Muscle layer of duodenum (tissue), 2 donors: ENCODE results near the gene HCN4.
A peak's percentile ranks its signal among the peaks of the same experiment; 100 is the strongest.

ENCODE experiments used
- H3K27ac ChIP-seq: one replicate; pipeline ENCODE4 v1.7.0; 2013; ENCODE audit warnings: mild to moderate bottlenecking, low read length
- H3K27me3 ChIP-seq: one replicate; pipeline ENCODE4 v1.7.0; 2013; ENCODE audit warnings: low read depth, mild to moderate bottlenecking, control low read depth, low read length
- H3K36me3 ChIP-seq, 2 donors: one replicate each; pipeline ENCODE4 v1.7.0; 2013; ENCODE audit warnings: low read length in 2 of 2, control low read depth in 1 of 2, mild to moderate bottlenecking in 1 of 2; ENCODE audit not compliant: insufficient read depth in 2 of 2, control insufficient read depth in 1 of 2
- H3K4me1 ChIP-seq, 2 donors: one replicate each; pipeline ENCODE4 v1.7.0; 2013; ENCODE audit warnings: low read length in 2 of 2, mild to moderate bottlenecking in 2 of 2, control low read depth in 1 of 2, moderate library complexity in 1 of 2; ENCODE audit not compliant: insufficient read depth in 2 of 2, control insufficient read depth in 1 of 2
- H3K4me3 ChIP-seq, 2 donors: one replicate each; pipeline ENCODE4 v1.7.0; 2013; ENCODE audit warnings: low read length in 2 of 2, low read depth in 1 of 2, mild to moderate bottlenecking in 1 of 2
- H3K9me3 ChIP-seq, 2 donors: one replicate each; pipeline ENCODE4 v1.7.0; 2013; ENCODE audit warnings: low read length in 2 of 2, control low read depth in 1 of 2, mild to moderate bottlenecking in 1 of 2; ENCODE audit not compliant: control insufficient read depth in 1 of 2
- donor health status: healthy.

HCN4 gene

DNA sequence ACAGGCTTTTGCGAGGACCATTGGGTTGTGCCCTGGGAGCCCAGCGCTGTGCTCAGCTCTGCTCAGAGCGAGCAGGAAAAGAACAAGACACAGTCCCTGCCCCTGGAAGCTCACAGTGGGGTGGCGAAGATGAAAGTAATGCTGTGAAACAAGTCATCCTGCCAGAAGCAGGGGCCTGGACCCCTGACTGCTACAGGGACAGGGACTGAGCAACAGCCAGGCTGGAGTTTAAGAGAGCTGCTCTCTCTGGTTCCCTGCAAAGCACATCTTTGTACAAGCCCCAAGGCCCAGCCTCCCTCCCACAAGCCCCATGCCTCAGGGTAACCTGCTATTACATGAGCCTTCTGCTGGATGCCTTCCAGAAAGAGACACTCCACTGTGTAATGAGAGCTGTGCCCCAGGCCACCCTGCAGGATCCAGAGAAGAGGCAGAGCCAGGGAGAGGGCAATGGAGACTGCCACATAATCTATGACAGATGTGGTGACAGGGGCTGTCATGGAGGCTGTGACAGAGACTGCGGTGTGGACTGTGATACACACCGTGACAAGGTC, 7.1 kb upstream of the HCN4 start:
- peaks cover 0 to 4% of the 10 kb centered on the region in 2 donors for H3K4me1 ChIP-seq
- peaks cover 7% of the 10 kb centered on the region for H3K27me3 ChIP-seq
- no peak overlapping the region for H3K4me3 ChIP-seq
- peaks cover 0 to 2% of the 10 kb centered on the region in 2 donors for H3K9me3 ChIP-seq
- H3K27ac ChIP-seq: no peak overlapping the region
- H3K36me3 ChIP-seq: no peaks in the 10 kb centered on the region

DNA sequence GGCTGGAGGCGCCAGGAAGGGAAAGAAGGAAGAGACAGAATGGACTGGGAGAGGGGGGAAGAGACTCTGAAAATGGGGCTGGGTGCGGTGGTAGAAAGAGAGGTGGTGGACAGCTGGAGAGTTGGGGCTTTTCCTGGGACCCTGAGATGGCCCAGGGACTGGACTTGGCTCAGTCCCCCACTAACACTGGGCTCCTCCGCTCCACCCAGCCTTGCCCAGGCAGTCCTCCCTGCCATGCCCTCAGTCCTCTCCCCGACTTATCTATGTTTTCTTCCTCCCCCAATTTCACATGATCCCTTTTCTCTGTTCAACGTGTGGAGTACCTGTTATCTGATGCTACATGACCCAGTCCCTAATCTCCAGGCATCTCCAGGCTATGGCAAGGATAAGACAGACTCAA, 6.3 kb upstream of the HCN4 start:
- H3K27me3 ChIP-seq: peaks cover 11% of the 10 kb centered on the region
- H3K4me1 ChIP-seq: peaks cover 0 to 4% of the 10 kb centered on the region in 2 donors
- no peaks in the 10 kb centered on the region for H3K36me3 ChIP-seq
- H3K4me3 ChIP-seq: no peak overlapping the region
- H3K27ac ChIP-seq: no peak overlapping the region
- no peaks in the 10 kb centered on the region for H3K9me3 ChIP-seq

DNA sequence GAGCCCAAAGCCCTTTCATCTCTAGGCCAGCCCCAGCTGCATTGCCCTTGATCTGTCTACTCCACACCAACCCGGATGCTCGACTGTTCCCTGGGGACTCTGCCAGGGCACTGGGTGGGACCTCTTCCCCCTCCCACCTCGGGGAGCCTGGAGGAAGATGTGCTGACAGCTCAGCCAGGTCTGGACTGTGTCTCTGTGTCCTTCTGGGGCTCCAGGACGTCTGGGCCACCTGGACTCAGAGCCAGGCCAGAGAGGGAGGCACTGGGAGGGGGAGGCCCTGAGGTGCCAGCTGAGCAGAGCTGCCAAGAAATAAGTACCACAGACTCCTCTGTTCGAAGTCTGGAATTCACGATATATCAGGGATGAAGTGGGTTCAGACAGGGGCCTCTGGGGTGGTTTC, 5.8 kb upstream of the HCN4 start:
- Histone ChIP-seq H3K4me1 (peaks cover 0 to 4% of the 10 kb centered on the region in 2 donors), H3K27me3 (peaks cover 14% of the 10 kb centered on the region), H3K4me3 (no peak overlapping the region), H3K27ac (no peak overlapping the region), H3K36me3 (no peaks in the 10 kb centered on the region), H3K9me3 (no peaks in the 10 kb centered on the region)

DNA sequence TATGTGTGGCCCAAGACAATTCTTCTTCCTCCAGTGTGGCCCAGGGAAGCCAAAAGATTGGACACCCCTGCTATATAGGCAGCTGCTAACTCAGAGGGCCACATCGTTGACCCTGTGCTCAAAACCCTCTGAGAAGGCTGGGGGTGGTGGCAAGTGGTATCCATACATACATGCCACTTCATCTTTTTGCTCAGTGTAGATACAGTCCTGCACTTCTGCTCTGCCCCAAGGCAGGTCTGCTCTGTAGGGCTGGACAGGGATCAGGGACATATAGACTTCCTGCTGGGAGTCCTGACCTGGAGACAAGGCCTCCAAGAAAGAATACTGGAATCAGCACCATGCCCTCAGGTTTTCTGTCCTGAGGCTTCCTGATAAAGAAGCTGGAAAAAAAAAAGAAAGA, 4.5 kb upstream of the HCN4 start:
- H3K27ac ChIP-seq: no peak overlapping the region
- no peaks in the 10 kb centered on the region for H3K9me3 ChIP-seq
- no peak overlapping the region for H3K4me3 ChIP-seq
- peaks cover 0 to 15% of the 10 kb centered on the region in 2 donors for H3K4me1 ChIP-seq
- peaks cover 20% of the 10 kb centered on the region for H3K27me3 ChIP-seq
- no peaks in the 10 kb centered on the region for H3K36me3 ChIP-seq

DNA sequence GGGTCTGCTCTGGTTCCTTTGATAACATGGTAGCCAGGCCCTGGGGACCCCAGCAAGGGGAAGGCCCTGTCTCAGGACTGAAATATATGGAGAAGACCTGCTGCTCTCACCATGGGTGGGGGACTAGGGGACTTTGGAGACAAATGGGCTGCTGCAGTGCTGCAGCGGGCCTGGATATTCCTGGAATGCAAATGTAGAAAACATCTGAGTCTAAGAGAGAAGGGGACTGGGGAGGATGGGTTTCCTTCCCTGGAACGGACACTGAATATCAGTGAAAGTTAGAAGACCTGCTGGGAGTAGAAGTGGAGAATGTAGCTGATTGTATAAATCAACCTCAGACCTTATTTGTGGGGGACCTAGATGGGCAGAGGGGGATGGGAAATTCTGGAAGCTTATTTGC, 3.1 kb upstream of the HCN4 start:
- peaks cover 0 to 25% of the 10 kb centered on the region in 2 donors for H3K4me1 ChIP-seq
- H3K36me3 ChIP-seq: no peaks in the 10 kb centered on the region
- H3K4me3 ChIP-seq: no peak overlapping the region
- peaks cover 25% of the 10 kb centered on the region for H3K27me3 ChIP-seq
- no peak overlapping the region for H3K27ac ChIP-seq
- H3K9me3 ChIP-seq: no peaks in the 10 kb centered on the region

DNA sequence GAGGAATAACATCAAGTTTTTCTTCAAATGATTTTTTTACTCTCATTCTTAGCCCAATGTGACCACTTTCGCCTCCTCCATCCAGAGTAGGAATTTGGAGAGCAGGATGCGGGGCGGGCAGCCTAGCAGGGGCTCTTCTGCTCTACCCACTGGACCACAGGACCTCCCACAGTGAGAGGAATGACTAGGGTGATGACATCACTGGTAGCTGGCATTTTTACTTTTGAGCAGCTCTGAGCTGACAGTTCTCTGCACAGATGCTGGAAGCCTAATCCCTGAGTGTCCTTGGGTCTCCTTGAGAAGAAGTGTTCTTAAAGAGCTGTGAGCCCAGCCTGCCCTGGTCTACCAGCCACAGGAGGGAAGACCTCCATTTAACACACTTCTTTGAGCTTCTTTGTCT, 1.4 kb upstream of the HCN4 start:
- H3K9me3 ChIP-seq: no peaks in the 10 kb centered on the region
- no peak overlapping the region for H3K27ac ChIP-seq
- H3K27me3 ChIP-seq: peaks cover 33% of the 10 kb centered on the region
- H3K36me3 ChIP-seq: no peaks in the 10 kb centered on the region
- peaks cover 0 to 25% of the 10 kb centered on the region in 2 donors for H3K4me1 ChIP-seq
- no peak overlapping the region for H3K4me3 ChIP-seq

DNA sequence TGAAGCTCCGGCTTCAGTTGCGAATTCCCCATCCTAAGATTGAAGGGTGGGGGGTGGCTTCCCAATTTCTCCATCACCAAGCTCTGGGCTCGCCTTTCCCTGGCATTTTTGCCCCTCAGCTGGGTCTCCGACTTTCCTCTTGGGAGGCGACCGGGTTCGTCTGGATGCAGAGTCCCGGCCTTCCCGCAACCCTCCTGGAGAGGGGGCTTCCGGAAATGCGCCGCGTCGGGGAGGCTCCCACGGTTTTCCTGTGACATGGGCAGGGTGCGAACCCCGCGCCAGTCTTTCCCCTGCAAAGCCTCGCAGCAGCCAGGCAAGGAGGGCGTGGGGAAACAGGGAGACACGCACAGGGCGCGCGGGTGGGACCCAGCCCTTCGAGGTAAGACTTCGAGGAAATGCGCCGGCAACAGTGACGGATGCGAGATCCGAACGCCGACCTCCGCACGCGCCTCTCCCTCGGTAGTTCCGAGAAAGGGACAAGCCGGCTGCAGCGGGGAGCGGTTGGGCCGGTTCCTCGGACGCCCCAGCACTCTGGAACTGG, 466 bp upstream of the HCN4 start:
- Histone ChIP-seq H3K27ac (no peak overlapping the region), H3K4me3 (peak overlapping the region in 1 of 2 donors; percentile 60), H3K4me1 (peaks cover 0 to 21% of the 10 kb centered on the region in 2 donors), H3K27me3 (peaks cover 33% of the 10 kb centered on the region), H3K9me3 (no peaks in the 10 kb centered on the region), H3K36me3 (no peaks in the 10 kb centered on the region)

DNA sequence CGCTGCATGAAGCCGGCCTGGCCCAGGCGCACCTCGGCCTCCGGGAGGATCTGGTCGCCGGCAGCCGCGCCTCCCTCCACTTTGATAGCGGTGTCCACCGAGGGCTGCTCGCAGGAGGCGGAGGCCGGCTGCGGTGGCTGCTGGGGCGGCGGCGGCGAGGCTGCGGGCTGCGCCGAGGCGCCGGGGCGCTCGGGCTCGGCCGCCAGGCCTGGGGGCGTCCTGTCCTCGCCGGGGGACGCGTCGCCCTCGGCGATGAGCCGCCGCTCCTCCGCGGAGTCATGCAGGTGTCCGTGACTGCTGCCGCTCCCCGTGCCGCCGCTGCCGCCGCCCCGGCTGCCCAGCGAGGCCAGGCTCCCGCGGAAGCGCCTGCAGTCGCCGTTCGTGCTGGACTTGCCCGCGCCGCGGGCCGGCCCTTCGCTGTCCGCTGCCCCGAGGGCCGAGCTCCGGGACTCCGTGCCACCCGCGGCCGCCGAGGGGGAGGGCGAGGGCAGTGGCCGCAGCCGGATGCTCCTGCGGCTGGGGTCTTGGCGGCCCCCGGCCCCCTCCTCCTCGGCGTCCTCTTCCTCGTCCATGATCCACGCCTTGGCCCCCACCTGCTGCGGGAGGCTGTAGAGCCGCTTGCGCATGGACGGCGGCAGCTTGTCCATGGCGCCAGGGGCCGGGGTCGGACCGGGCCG, 996 bp downstream of the HCN4 start:
- Histone ChIP-seq H3K27ac (no peak overlapping the region), H3K4me3 (peak overlapping the region in 1 of 2 donors; percentile 60), H3K4me1 (peaks cover 0 to 21% of the 10 kb centered on the region in 2 donors), H3K9me3 (no peaks in the 10 kb centered on the region), H3K27me3 (peaks cover 33% of the 10 kb centered on the region), H3K36me3 (no peaks in the 10 kb centered on the region)

DNA sequence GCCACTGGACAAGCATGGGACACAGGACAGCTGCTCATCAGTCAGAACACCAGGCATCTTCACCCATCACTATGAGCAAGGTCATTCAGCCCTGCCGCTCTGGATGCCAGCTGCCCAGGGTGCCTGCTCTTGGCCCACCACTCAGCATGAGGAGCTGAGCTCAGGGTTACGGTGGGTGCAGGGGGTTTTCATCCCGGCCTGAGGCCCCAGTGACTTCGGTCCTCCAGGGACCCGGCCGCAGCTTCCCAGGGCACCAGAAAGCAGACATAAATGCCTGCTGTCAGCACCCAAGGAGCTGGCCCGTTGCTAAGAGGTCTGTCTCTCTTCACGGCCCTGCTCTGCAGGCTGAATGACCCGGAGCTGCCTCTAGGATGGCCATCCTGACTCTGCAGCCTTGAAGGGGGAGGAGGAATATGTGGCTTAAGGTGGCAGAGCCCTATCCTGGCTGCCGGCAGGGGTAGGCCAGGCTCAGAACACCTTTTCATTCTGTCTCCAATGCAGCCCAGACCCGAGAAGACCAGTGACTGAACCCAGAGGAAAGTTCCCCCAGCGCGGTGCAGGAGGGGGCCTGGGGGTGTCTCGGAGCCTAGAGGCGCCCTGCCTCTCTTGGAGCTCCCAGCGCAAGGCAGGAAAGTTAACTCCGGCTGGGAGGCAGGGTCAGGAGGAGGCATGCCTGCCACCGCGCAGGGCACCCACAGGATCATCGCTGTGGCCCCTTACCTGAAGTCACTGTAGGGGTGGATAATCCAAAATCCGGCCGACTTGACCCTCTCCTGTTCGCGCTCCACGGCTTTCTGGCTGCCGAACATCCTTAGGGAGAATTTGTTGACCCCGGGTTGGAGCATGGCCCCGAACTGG, 1.8 kb downstream of the HCN4 start:
- Histone ChIP-seq H3K27ac (no peak overlapping the region), H3K9me3 (no peaks in the 10 kb centered on the region), H3K27me3 (peaks cover 33% of the 10 kb centered on the region), H3K4me1 (peaks cover 0 to 21% of the 10 kb centered on the region in 2 donors), H3K4me3 (peak overlapping the region in 1 of 2 donors; percentile 17), H3K36me3 (no peaks in the 10 kb centered on the region)

DNA sequence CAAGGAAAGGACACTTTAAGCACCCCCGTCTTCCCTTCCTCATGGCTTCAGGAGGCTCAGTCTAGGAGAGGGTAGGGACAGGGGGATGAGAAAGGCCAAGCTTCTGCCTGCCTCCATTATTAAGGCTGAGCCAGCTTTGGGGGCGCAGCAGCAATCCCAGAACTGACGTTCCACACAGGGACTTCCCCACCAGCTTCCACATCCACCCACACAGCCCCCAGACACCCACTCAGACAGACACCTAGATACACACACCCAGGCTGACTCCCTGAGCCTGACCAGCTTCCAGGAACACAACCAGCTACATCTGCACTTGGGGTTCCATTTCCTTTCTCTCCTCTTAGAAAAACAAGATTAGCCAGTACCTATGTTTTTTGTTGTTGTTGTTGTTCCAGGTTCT, 4.7 kb downstream of the HCN4 start:
- H3K9me3 ChIP-seq: no peaks in the 10 kb centered on the region
- H3K27ac ChIP-seq: no peak overlapping the region
- H3K4me1 ChIP-seq: peaks cover 0 to 19% of the 10 kb centered on the region in 2 donors
- no peaks in the 10 kb centered on the region for H3K36me3 ChIP-seq
- H3K27me3 ChIP-seq: peaks cover 15% of the 10 kb centered on the region
- H3K4me3 ChIP-seq: no peak overlapping the region

DNA sequence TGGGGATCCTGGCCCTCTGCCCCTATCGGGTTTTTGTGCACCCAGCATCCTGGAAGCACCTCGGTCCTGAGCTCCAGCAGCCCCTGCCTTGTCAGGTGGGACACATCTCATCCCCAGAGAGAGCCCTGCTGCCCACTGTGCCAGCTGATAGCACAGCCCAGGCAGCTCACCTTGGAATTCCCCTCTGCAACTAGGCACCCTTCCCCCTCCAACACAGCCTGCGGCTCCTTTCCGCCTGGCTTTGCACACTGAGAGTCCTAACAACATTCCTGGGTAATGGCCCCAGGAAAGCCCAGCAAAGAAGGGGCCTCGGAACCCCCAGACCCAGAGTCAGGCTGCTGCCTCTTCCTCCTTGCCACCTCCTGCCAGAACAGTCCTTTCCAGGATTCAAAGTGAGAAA, 5.9 kb downstream of the HCN4 start:
- no peaks in the 10 kb centered on the region for H3K9me3 ChIP-seq
- H3K27me3 ChIP-seq: peaks cover 13% of the 10 kb centered on the region
- H3K4me3 ChIP-seq: no peak overlapping the region
- H3K27ac ChIP-seq: no peak overlapping the region
- H3K36me3 ChIP-seq: no peaks in the 10 kb centered on the region
- peaks cover 0 to 7% of the 10 kb centered on the region in 2 donors for H3K4me1 ChIP-seq
